Measurements from ENCODE around the gene RHBDL1. TPM values are rescaled to one million over a fixed set of nuclear protein-coding genes. Genes with fewer than 3 reads are reported as not detected.

Gene RHBDL1
- total and polyA plus RNA-seq, 7 donors = 0.06 to 0.42 (median 0.13) TPM

- Histone ChIP-seq H3K4me1 (peaks cover 21% of the 10 kb centered on the region), H3K36me3 (ENCODE audit: insufficient read depth in 1 of 2, low read depth in 1 of 2) (peaks cover 4 to 46% of the 10 kb centered on the region in 2 donors), H3K27ac (no peak overlapping the region), H3K9me3 (no peaks in the 10 kb centered on the region), H3K27me3 (ENCODE audit: insufficient read depth in 3 of 3, low read length in 2 of 3) (no peaks in the 10 kb centered on the region), H3K4me3 (no peak overlapping the region)
- WGBS, 3 donors = 79 to 84% (median 83%) methylated on average over 38 to 40 of the region's 40 CpGs
- intact Hi-C loops (cut with DNase I) = no loop called here
- ATAC-seq = no peak
- no peak for TF ChIP-seq CTCF (IDR thresholded peaks at IDR 0.05)
- DNase-seq = no peak
Observed at GRCh38 chr16:671353-672131, 3.9 kb upstream of the RHBDL1 start.

- intact Hi-C loops (cut with DNase I) = no loop called here
- Histone ChIP-seq H3K27me3 (ENCODE audit: insufficient read depth in 3 of 3, low read length in 2 of 3) (no peaks in the 10 kb centered on the region), H3K4me1 (peaks cover 18% of the 10 kb centered on the region), H3K27ac (no peak overlapping the region), H3K4me3 (no peak overlapping the region), H3K9me3 (no peaks in the 10 kb centered on the region), H3K36me3 (ENCODE audit: insufficient read depth in 1 of 2, low read depth in 1 of 2) (peaks cover 4 to 46% of the 10 kb centered on the region in 2 donors)
- 89 to 91% (median 91%) methylated on average over 14 to 19 of the region's 19 CpGs for WGBS, 3 donors
- DNase-seq = no peak
- no peak for ATAC-seq
- TF ChIP-seq CTCF (IDR thresholded peaks at IDR 0.05) = no peak
Observed at GRCh38 chr16:672371-672770, 3.1 kb upstream of the RHBDL1 start.

- Histone ChIP-seq H3K36me3 (ENCODE audit: insufficient read depth in 1 of 2, low read depth in 1 of 2) (peaks cover 4 to 46% of the 10 kb centered on the region in 2 donors), H3K4me3 (no peak overlapping the region), H3K27ac (no peak overlapping the region), H3K9me3 (no peaks in the 10 kb centered on the region), H3K27me3 (ENCODE audit: insufficient read depth in 3 of 3, low read length in 2 of 3) (no peaks in the 10 kb centered on the region), H3K4me1 (peaks cover 16% of the 10 kb centered on the region)
- ATAC-seq (no peak), DNase-seq (no peak)
- no peak for TF ChIP-seq CTCF (IDR thresholded peaks at IDR 0.05)
- intact Hi-C loops (cut with DNase I) = no loop called here
- WGBS, 3 donors = 88 to 90% (median 90%) methylated on average over 21 of the region's 21 CpGs
Observed at GRCh38 chr16:672851-673250, 2.6 kb upstream of the RHBDL1 start.

- Histone ChIP-seq H3K27me3 (ENCODE audit: insufficient read depth in 3 of 3, low read length in 2 of 3) (no peaks in the 10 kb centered on the region), H3K36me3 (ENCODE audit: insufficient read depth in 1 of 2, low read depth in 1 of 2) (peaks cover 4 to 46% of the 10 kb centered on the region in 2 donors), H3K4me3 (no peak overlapping the region), H3K4me1 (peaks cover 16% of the 10 kb centered on the region), H3K9me3 (no peaks in the 10 kb centered on the region), H3K27ac (no peak overlapping the region)
- ATAC-seq (no peak), DNase-seq (no peak)
- intact Hi-C loops (cut with DNase I) = no loop called here
- no peak for TF ChIP-seq CTCF (IDR thresholded peaks at IDR 0.05)
- WGBS, 3 donors = 88 to 92% (median 88%) methylated on average over 17 to 18 of the region's 18 CpGs
Observed at GRCh38 chr16:673399-673991, 2.0 kb upstream of the RHBDL1 start.
